ENCODE measurements around the gene TMEM88.

DNA sequence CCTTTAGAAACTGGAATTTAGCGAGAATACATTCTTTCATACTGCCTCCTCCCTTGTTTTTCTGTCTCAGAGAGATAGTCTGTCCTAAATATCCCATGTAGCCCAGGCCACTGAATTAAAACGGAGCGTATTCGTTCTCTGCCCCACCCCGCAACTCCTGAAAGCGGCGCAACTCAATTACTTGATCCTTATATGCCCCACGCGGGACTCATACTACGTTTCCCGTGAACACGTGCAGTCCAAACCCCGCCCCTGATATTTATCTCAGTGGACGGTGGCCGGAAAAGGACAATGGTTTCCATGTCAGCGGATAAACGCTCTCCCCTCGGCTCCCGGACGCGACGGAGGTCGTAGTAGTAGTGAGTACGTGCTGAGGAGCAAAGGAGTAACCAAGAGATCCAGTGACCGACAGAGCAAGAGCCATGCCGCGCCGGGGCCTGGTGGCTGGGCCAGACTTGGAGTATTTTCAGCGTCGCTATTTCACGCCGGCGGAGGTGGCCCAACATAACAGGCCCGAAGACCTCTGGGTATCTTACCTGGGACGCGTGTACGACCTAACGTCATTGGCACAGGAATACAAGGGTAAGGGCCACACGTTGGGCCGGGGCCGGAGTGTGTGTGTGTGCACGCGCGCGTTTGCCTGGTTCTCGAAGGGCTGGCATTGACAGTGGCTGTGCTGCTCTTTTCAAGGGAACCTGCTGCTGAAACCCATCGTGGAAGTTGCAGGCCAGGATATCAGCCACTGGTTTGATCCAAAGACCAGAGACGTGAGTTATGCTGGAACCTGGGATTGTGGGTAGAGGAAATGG is 3.1 kb downstream of the TMEM88 start, which contains the start of gene CYB5D1:
- TF ChIP-seq, protein P1, sequence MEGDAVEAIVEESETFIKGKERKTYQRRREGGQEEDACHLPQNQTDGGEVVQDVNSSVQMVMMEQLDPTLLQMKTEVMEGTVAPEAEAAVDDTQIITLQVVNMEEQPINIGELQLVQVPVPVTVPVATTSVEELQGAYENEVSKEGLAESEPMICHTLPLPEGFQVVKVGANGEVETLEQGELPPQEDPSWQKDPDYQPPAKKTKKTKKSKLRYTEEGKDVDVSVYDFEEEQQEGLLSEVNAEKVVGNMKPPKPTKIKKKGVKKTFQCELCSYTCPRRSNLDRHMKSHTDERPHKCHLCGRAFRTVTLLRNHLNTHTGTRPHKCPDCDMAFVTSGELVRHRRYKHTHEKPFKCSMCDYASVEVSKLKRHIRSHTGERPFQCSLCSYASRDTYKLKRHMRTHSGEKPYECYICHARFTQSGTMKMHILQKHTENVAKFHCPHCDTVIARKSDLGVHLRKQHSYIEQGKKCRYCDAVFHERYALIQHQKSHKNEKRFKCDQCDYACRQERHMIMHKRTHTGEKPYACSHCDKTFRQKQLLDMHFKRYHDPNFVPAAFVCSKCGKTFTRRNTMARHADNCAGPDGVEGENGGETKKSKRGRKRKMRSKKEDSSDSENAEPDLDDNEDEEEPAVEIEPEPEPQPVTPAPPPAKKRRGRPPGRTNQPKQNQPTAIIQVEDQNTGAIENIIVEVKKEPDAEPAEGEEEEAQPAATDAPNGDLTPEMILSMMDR (conservative IDR thresholded peaks at IDR 0.05; ENCODE audit: low read length): no peak
- no peak for TF ChIP-seq EZH2phosphoT487 (IDR thresholded peaks at IDR 0.05; ENCODE audit: borderline replicate concordance)

Data from Loucy (cell line).